Retinal pigment epithelial cell (primary cell): ENCODE data around the gene ARHGDIB.

Source experiments
- DNase-seq: peaks from one replicate; pipeline ENCODE4 v3.0.0-alpha.2; 2010; ENCODE audit warnings: low read depth
- H3K4me3 ChIP-seq: 2 replicates; pipeline ENCODE4 v1.5.1; 2011; ENCODE audit warnings: mild to moderate bottlenecking, low read length, control low read depth, moderate library complexity
- TF ChIP-seq, protein P1 (sequence below): conservative IDR thresholded peaks from 2 replicates; pipeline ENCODE4 v1.5.1; 2011; ENCODE audit warnings: low read depth, low read length, control low read depth, inconsistent platforms

ARHGDIB gene

GRCh38 chr12:14924541-14924940 is 36.9 kb downstream of the ARHGDIB start:
- H3K4me3 ChIP-seq, result no peak overlapping the region
- TF ChIP-seq, protein P1, sequence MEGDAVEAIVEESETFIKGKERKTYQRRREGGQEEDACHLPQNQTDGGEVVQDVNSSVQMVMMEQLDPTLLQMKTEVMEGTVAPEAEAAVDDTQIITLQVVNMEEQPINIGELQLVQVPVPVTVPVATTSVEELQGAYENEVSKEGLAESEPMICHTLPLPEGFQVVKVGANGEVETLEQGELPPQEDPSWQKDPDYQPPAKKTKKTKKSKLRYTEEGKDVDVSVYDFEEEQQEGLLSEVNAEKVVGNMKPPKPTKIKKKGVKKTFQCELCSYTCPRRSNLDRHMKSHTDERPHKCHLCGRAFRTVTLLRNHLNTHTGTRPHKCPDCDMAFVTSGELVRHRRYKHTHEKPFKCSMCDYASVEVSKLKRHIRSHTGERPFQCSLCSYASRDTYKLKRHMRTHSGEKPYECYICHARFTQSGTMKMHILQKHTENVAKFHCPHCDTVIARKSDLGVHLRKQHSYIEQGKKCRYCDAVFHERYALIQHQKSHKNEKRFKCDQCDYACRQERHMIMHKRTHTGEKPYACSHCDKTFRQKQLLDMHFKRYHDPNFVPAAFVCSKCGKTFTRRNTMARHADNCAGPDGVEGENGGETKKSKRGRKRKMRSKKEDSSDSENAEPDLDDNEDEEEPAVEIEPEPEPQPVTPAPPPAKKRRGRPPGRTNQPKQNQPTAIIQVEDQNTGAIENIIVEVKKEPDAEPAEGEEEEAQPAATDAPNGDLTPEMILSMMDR, result no peak

GRCh38 chr12:14923944-14924343 is 37.5 kb downstream of the ARHGDIB start:
- no peak for DNase-seq
- TF ChIP-seq, protein P1, result no peak
- H3K4me3 ChIP-seq, result no peak overlapping the region

More at GRCh38 chr12:14924541-14924940, 36.9 kb downstream of the ARHGDIB start:
- no peak for DNase-seq

DNA sequence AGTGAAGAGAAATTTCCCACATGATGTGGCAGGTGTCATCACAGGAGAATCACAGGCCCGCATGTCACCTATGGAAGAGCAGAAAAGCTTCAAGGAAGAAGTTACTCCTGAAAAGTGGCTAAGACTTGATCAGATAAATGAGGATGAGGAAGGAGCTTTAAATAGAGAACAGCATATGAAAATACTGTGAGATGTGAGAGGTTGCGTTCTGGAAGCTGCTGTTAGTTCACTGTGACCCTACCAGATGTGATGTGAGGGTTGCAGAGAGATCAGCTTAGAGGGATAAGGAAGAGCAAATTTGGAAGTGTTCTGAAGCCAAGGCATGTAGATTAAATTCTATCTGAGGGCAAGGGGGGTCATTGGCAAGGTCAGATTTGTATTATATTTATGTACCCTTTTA is 40.2 kb downstream of the ARHGDIB start:
- DNase-seq, result no peak
- TF ChIP-seq, protein P1, result no peak
- H3K4me3 ChIP-seq, result no peak overlapping the region

- DNase-seq, result no peak
- no peak overlapping the region for H3K4me3 ChIP-seq
- TF ChIP-seq, protein P1, result no peak
These were observed 40.8 kb downstream of the ARHGDIB start for GRCh38 chr12:14920475-14921126.

DNA sequence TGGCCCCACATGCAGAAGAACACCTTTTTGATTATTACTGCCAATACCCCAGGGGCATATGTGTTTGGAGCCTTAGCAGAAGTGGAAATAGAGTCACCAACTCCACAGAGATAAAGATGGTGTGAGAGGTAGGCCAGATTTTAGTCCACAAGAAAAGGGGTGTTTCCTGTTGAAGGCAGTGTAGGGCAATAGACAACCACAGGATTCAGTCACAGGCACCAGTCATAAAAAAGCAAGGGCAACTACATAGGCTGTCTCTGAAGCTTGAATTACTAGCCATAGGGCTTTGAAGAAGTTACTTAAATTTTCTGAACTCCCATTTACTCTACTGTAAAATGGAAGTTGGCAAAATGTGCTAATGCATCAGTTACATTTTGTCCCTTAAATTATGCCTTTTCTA is 41.9 kb downstream of the ARHGDIB start:
- H3K4me3 ChIP-seq, result no peak overlapping the region
- no peak for DNase-seq
- TF ChIP-seq, protein P1, result no peak

GRCh38 chr12:14915736-14916135 is 45.7 kb downstream of the ARHGDIB start:
- DNase-seq, result no peak
- H3K4me3 ChIP-seq, result no peak overlapping the region
- TF ChIP-seq, protein P1, result no peak

GRCh38 chr12:14913381-14913781 is 48.0 kb downstream of the ARHGDIB start:
- no peak overlapping the region for H3K4me3 ChIP-seq
- TF ChIP-seq, protein P1, result no peak
- DNase-seq, result no peak
